SK-N-SH (cell line): ENCODE data around the gene ZBTB17. TPM values are rescaled to one million over a fixed set of nuclear protein-coding genes. Genes with fewer than 3 reads are reported as not detected.

ENCODE experiments used
- CTCF ChIA-PET: fragments of 300-600, 350-600 bp; formaldehyde crosslinking; extraction: SDS; loops from one replicate; lab custom pipeline; 2021; lab: Yijun Ruan, JAX
- POLR2A ChIA-PET: fragments of 350-600 bp; sonication (Branson Sonifier 250); formaldehyde crosslinking; extraction: SDS; loops from one replicate; lab custom pipeline; 2020; ENCODE audit warnings: antibody characterized with exemption, inconsistent platforms; lab: Yijun Ruan, JAX
- DNase-seq: peaks from one replicate; pipeline ENCODE4 v3.0.0; 2012
- H2AFZ ChIP-seq: fragments of 200-600 bp; sonication (generic); 2 replicates; pipeline ENCODE4 v1.8.1; 2016; ENCODE audit warnings: antibody characterized with exemption, mild to moderate bottlenecking, low read depth
- H3F3A ChIP-seq: fragments of 200-600 bp; sonication (generic); replicated peaks from 2 replicates; pipeline ENCODE3; 2016; ENCODE audit warnings: antibody characterized with exemption, mild to moderate bottlenecking; ENCODE audit not compliant: insufficient read depth
- H3K27ac ChIP-seq, 2 experiments: fragments of 200-500 bp in 1 of 2; fragments of 200-600 bp in 1 of 2; sonication (Bioruptor generic) in 1 of 2; sonication (generic), shearing (Covaris generic) in 1 of 2; 2 replicates each; pipeline versions ENCODE4 v1.5.1 to v1.6.1; 2014 to 2016; ENCODE audit warnings: low read depth in 2 of 2, inconsistent platforms in 1 of 2, low read length in 1 of 2, mild to moderate bottlenecking in 1 of 2, mixed read lengths in 1 of 2
- H3K27me3 ChIP-seq: fragments of 200-600 bp; sonication (generic), shearing (Covaris generic); 2 replicates; pipeline ENCODE4 v1.6.1; 2016; ENCODE audit warnings: mixed run types; ENCODE audit not compliant: insufficient read depth
- H3K36me3 ChIP-seq, 2 experiments: fragments of 200-500 bp in 1 of 2; fragments of 200-600 bp in 1 of 2; sonication (Bioruptor generic) in 1 of 2; sonication (generic) in 1 of 2; replicated peaks in 1 of 2; 2 replicates each; pipeline versions ENCODE3 to v1.5.1; 2014 to 2016; ENCODE audit warnings: low read length in 1 of 2, mild to moderate bottlenecking in 1 of 2; ENCODE audit not compliant: insufficient read depth in 2 of 2, control insufficient read depth in 1 of 2
- H3K4me1 ChIP-seq, 2 experiments: fragments of 200-500 bp in 1 of 2; fragments of 200-600 bp in 1 of 2; sonication (Bioruptor generic) in 1 of 2; sonication (generic), shearing (Covaris generic) in 1 of 2; 2 replicates each; pipeline versions ENCODE4 v1.5.1 to v1.6.1; 2014 to 2016; ENCODE audit warnings: low read depth in 1 of 2, low read length in 1 of 2, mixed run types in 1 of 2; ENCODE audit not compliant: insufficient read depth in 2 of 2, control insufficient read depth in 1 of 2
- H3K4me2 ChIP-seq: fragments of 200-600 bp; sonication (generic), shearing (Covaris generic); 2 replicates; pipeline ENCODE4 v1.6.1; 2017; ENCODE audit warnings: mixed run types
- H3K4me3 ChIP-seq, 2 experiments: fragments of 200-500 bp in 1 of 2; fragments of 200-600 bp in 1 of 2; sonication (Bioruptor generic) in 1 of 2; sonication (generic), shearing (Covaris generic) in 1 of 2; 2 replicates each; pipeline versions ENCODE4 v1.5.1 to v1.8.1; 2014 to 2016; ENCODE audit warnings: low read depth in 2 of 2, inconsistent platforms in 1 of 2, low read length in 1 of 2, mild to moderate bottlenecking in 1 of 2, mixed read lengths in 1 of 2, moderate library complexity in 1 of 2
- H3K79me2 ChIP-seq: fragments of 200-600 bp; sonication (generic); 2 replicates; pipeline ENCODE4 v1.8.1; 2017; ENCODE audit warnings: mild to moderate bottlenecking; ENCODE audit not compliant: insufficient read depth
- H3K9ac ChIP-seq: fragments of 200-600 bp; sonication (generic); 2 replicates; pipeline ENCODE4 v1.6.1; 2017; ENCODE audit warnings: mixed run types
- H3K9me2 ChIP-seq: fragments of 200-600 bp; sonication (generic); 2 replicates; pipeline ENCODE4 v1.6.1; 2017; ENCODE audit warnings: mixed run types
- H3K9me3 ChIP-seq: fragments of 200-600 bp; sonication (generic); 2 replicates; pipeline ENCODE4 v1.6.1; 2017; ENCODE audit warnings: mixed run types, mild to moderate bottlenecking, moderate library complexity
- H4K20me1 ChIP-seq: fragments of 200-600 bp; sonication (generic); 2 replicates; pipeline ENCODE4 v1.6.1; 2017; ENCODE audit warnings: mild to moderate bottlenecking, mixed run types; ENCODE audit not compliant: insufficient read depth
- CHD2 ChIP-seq: fragments of 150-350 bp; IDR thresholded peaks from 2 replicates; pipeline ENCODE4 v1.6.1; 2018; ENCODE audit warnings: low read length; ENCODE audit not compliant: partially characterized antibody
- ELF1 ChIP-seq: IDR thresholded peaks from 2 replicates; pipeline ENCODE4 v1.4.0; 2012
- EP300 ChIP-seq, 2 experiments: IDR thresholded peaks; 2 replicates each; pipeline versions ENCODE4 v1.4.0 to v1.6.1; 2012; ENCODE audit warnings: borderline replicate concordance in 1 of 2, low read depth in 1 of 2, low read length in 1 of 2
- EZH2phosphoT487 ChIP-seq: fragments of 200-600 bp; sonication (generic); IDR thresholded peaks from 2 replicates; pipeline ENCODE4 v1.6.1; 2017; ENCODE audit warnings: low read depth, mixed run types, mild to moderate bottlenecking, antibody characterized with exemption, moderate library complexity, borderline replicate concordance
- FOSL2 ChIP-seq: IDR thresholded peaks from 2 replicates; pipeline ENCODE4 v1.4.0; 2012; ENCODE audit warnings: low read depth, mild to moderate bottlenecking, moderate library complexity, borderline replicate concordance
- FOXJ3 ChIP-seq: sonication (generic); formaldehyde crosslinking; IDR thresholded peaks from 2 replicates; pipeline ENCODE4 v1.5.1; 2020; ENCODE audit warnings: mild to moderate bottlenecking, missing genetic modification reagents
- FOXM1 ChIP-seq: IDR thresholded peaks from 2 replicates; pipeline ENCODE4 v1.4.0; 2012; ENCODE audit warnings: low read depth, mild to moderate bottlenecking
- GABPA ChIP-seq: IDR thresholded peaks from 2 replicates; pipeline ENCODE4 v1.4.0; 2012; ENCODE audit warnings: low read depth, mild to moderate bottlenecking
- GATA2 ChIP-seq: sonication (generic); formaldehyde crosslinking; IDR thresholded peaks from 2 replicates; pipeline ENCODE4 v1.5.0; 2020; ENCODE audit warnings: mild to moderate bottlenecking, missing genetic modification reagents
- IRF3 ChIP-seq: fragments of 150-350 bp; IDR thresholded peaks from 2 replicates; pipeline ENCODE4 v1.6.1; 2016; ENCODE audit warnings: mild to moderate bottlenecking, low read depth, low read length
- JUND ChIP-seq: IDR thresholded peaks from 2 replicates; pipeline ENCODE4 v1.4.0; 2012
- MAX ChIP-seq: IDR thresholded peaks from 2 replicates; pipeline ENCODE4 v1.4.0; 2012; ENCODE audit warnings: low read depth
- MEF2A ChIP-seq: IDR thresholded peaks from 2 replicates; pipeline ENCODE4 v1.4.0; 2012; ENCODE audit warnings: low read depth, borderline replicate concordance
- MXI1 ChIP-seq: IDR thresholded peaks from 2 replicates; pipeline ENCODE4 v1.6.1; 2012; ENCODE audit warnings: mild to moderate bottlenecking, low read depth, low read length, improper control_type of control experiment
- NRF1 ChIP-seq: IDR thresholded peaks from 2 replicates; pipeline ENCODE4 v1.6.1; 2012; ENCODE audit warnings: low read depth, mild to moderate bottlenecking, low read length
- PBX3 ChIP-seq: IDR thresholded peaks from 2 replicates; pipeline ENCODE4; 2012
- POLR2AphosphoS5 ChIP-seq: IDR thresholded peaks from 2 replicates; pipeline ENCODE4 v1.6.1; 2012; ENCODE audit warnings: low read depth, low read length
- RAD21 ChIP-seq: IDR thresholded peaks from 2 replicates; pipeline ENCODE4 v1.6.1; 2012; ENCODE audit warnings: mild to moderate bottlenecking, low read length
- RCOR1 ChIP-seq: fragments of 150-350 bp; IDR thresholded peaks from 2 replicates; pipeline ENCODE4 v1.6.1; 2017; ENCODE audit warnings: antibody characterized with exemption, low read length
- REST ChIP-seq: IDR thresholded peaks from 2 replicates; pipeline ENCODE4 v1.6.1; 2012; ENCODE audit warnings: mild to moderate bottlenecking, low read depth, low read length, moderate library complexity
- RFX5 ChIP-seq: IDR thresholded peaks from 2 replicates; pipeline ENCODE4 v1.6.1; 2012; ENCODE audit warnings: mild to moderate bottlenecking, improper control_type of control experiment, low read length
- SIN3A ChIP-seq: IDR thresholded peaks from 2 replicates; pipeline ENCODE4 v1.6.1; 2012; ENCODE audit warnings: low read depth, mild to moderate bottlenecking, low read length, moderate library complexity, borderline replicate concordance
- SMC3 ChIP-seq: IDR thresholded peaks from 2 replicates; pipeline ENCODE4 v1.6.1; 2012; ENCODE audit warnings: low read depth, low read length, improper control_type of control experiment
- TAF1 ChIP-seq: IDR thresholded peaks from 2 replicates; pipeline ENCODE4 v1.6.1; 2012; ENCODE audit warnings: low read depth, mild to moderate bottlenecking, low read length, moderate library complexity, borderline replicate concordance
- TCF12 ChIP-seq: IDR thresholded peaks from 2 replicates; pipeline ENCODE4 v1.4.0; 2012
- TEAD4 ChIP-seq: IDR thresholded peaks from 2 replicates; pipeline ENCODE4 v1.4.0; 2012; ENCODE audit warnings: mild to moderate bottlenecking, borderline replicate concordance; ENCODE audit not compliant: insufficient read depth
- USF1 ChIP-seq: IDR thresholded peaks from 2 replicates; pipeline ENCODE4 v1.4.0; 2012; ENCODE audit warnings: low read depth, borderline replicate concordance
- USF2 ChIP-seq: fragments of 150-350 bp; IDR thresholded peaks from 2 replicates; pipeline ENCODE4 v1.6.1; 2017; ENCODE audit warnings: antibody characterized with exemption, low read length, low read depth, borderline replicate concordance
- YY1 ChIP-seq: IDR thresholded peaks from 2 replicates; pipeline ENCODE4 v1.4.0; 2012; ENCODE audit warnings: low read depth, mild to moderate bottlenecking
- polyA plus RNA-seq, 3 experiments: library from polyadenylated mRNA; depleted of rRNA; stranded (reverse); fragments of >200 nt; gene quantifications; 2 replicates each; pipeline ENCODE4 v1.2.3, GENCODE V29; 2012

Gene ZBTB17
- polyA plus RNA-seq, 1 of the 3 experiments (the other 2 are of a cell fraction): 56.4 TPM

GRCh38 chr1:15956150-15956549 lies 19.8 kb downstream of the ZBTB17 start:
- no peak overlapping the region for H3K9ac ChIP-seq
- H2AFZ ChIP-seq: no peak overlapping the region
- ChIA-PET CTCF (interaction anchor here (0.9 to 1.7 kb wide), 3 partner anchors 21 to 155 kb away, joined by 3 to 4 read pairs (median 3); no protein-coding TSS in a partner anchor), POLR2A (no interaction called here)
- peaks cover 54 to 69% of the 10 kb centered on the region in 2 experiments for H3K4me1 ChIP-seq
- no peak for DNase-seq
- H3K4me2 ChIP-seq: peak overlapping the region; percentile 45
- H4K20me1 ChIP-seq: 0 out of 2 replicates have a peak, but pooled peaks cover 3% of the 10 kb centered on the region
- H3K27me3 ChIP-seq: no peaks in the 10 kb centered on the region
- no peaks in the 10 kb centered on the region for H3K9me2 ChIP-seq
- H3K4me3 ChIP-seq: no peak overlapping the region
- no peak for TF ChIP-seq CHD2
- TF ChIP-seq RCOR1: no peak
- peak; percentile 31; the same call in 1 of the 2 replicates for TF ChIP-seq FOSL2
- TF ChIP-seq USF1: no peak
- TF ChIP-seq RAD21: no peak
- TF ChIP-seq TCF12: peak; percentile 54
- no peak for TF ChIP-seq SIN3A
- no peak for TF ChIP-seq GATA2
- no peak for TF ChIP-seq POLR2AphosphoS5
- TF ChIP-seq JUND: peak; percentile 25; the same call in 1 of the 2 replicates
- no peak for TF ChIP-seq USF2
- no peak for TF ChIP-seq SMC3
- no peak for TF ChIP-seq RFX5
- TF ChIP-seq NRF1: no peak
- TF ChIP-seq PBX3: peak; percentile 47; the same call in 1 of the 2 replicates
- no peak for TF ChIP-seq EP300 (IDR thresholded peaks at IDR 0.05; ENCODE audit: borderline replicate concordance in 1 of 2, low read depth in 1 of 2, low read length in 1 of 2)
- TF ChIP-seq FOXM1: no peak
- no peak for TF ChIP-seq TEAD4
- TF ChIP-seq TAF1: no peak
- TF ChIP-seq REST: no peak
- TF ChIP-seq ELF1: no peak
- no peak for TF ChIP-seq GABPA
- no peak for TF ChIP-seq YY1
- TF ChIP-seq IRF3: no peak
- no peak for TF ChIP-seq MAX
- no peak for TF ChIP-seq FOXJ3 (CRISPR knock-in tag)
- no peak for TF ChIP-seq MXI1
- no peak for TF ChIP-seq EZH2phosphoT487
- TF ChIP-seq MEF2A: no peak
- H3K79me2 ChIP-seq: peaks cover 89% of the 10 kb centered on the region
- H3K9me3 ChIP-seq: no peaks in the 10 kb centered on the region
- peaks cover 61% of the 10 kb centered on the region for H3F3A ChIP-seq
- H3K27ac ChIP-seq: peak overlapping the region; percentile 31 to 71
- H3K36me3 ChIP-seq: peaks cover 4 to 5% of the 10 kb centered on the region in 2 experiments
